Measurements from ENCODE around the gene DENND2C.

The DENND2C gene

GRCh38 chr1:114561333-114561732, 108.5 kb downstream of the DENND2C start:
- no peak overlapping the region for H3K27ac ChIP-seq
- intact Hi-C loops (cut with DNase I; ENCODE audit: low total_unique reads), result no loop called here
- DNase-seq, result no peak

GRCh38 chr1:114559356-114559755, 110.5 kb downstream of the DENND2C start:
- TF ChIP-seq CTCF (IDR thresholded peaks at IDR 0.05), result no peak
- intact Hi-C loops (cut with DNase I; ENCODE audit: low total_unique reads), result no loop called here
- no peak for DNase-seq

More at GRCh38 chr1:114561333-114561732, 108.5 kb downstream of the DENND2C start:
- TF ChIP-seq CTCF (IDR thresholded peaks at IDR 0.05), result no peak
- Histone ChIP-seq H3K4me3 (no peak overlapping the region), H3K27me3 (no peaks in the 10 kb centered on the region), H3K9me3 (no peaks in the 10 kb centered on the region), H3K36me3 (peaks cover 16 to 21% (median 18%) of the 10 kb centered on the region in 3 donors), H3K4me1 (no peaks in the 10 kb centered on the region)

GRCh38 chr1:114558544-114558943, 111.3 kb downstream of the DENND2C start:
- Histone ChIP-seq H3K27ac (no peak overlapping the region), H3K4me3 (no peak overlapping the region), H3K27me3 (no peaks in the 10 kb centered on the region), H3K9me3 (no peaks in the 10 kb centered on the region), H3K36me3 (no peaks in the 10 kb centered on the region), H3K4me1 (no peaks in the 10 kb centered on the region)
- no peak for DNase-seq
- TF ChIP-seq CTCF (IDR thresholded peaks at IDR 0.05), result peak in 1 of 2 experiments; percentile 27
- intact Hi-C loops (cut with DNase I; ENCODE audit: low total_unique reads), result no loop called here

More at GRCh38 chr1:114559356-114559755, 110.5 kb downstream of the DENND2C start:
- Histone ChIP-seq H3K4me1 (no peaks in the 10 kb centered on the region), H3K9me3 (no peaks in the 10 kb centered on the region), H3K27me3 (no peaks in the 10 kb centered on the region), H3K36me3 (peaks cover 0 to under 1% (median 0%) of the 10 kb centered on the region in 3 donors), H3K4me3 (no peak overlapping the region), H3K27ac (no peak overlapping the region)

GRCh38 chr1:114554577-114554976, 115.3 kb downstream of the DENND2C start:
- H3K27me3 ChIP-seq, result no peaks in the 10 kb centered on the region
- H3K4me1 ChIP-seq, result no peaks in the 10 kb centered on the region
- no peak for DNase-seq
- no peaks in the 10 kb centered on the region for H3K36me3 ChIP-seq
- TF ChIP-seq CTCF (IDR thresholded peaks at IDR 0.05), result no peak
- no peaks in the 10 kb centered on the region for H3K9me3 ChIP-seq
- no peak overlapping the region for H3K27ac ChIP-seq
- H3K4me3 ChIP-seq, result no peak overlapping the region
- intact Hi-C loops (cut with DNase I; ENCODE audit: low total_unique reads), result no loop called here

- TF ChIP-seq CTCF (IDR thresholded peaks at IDR 0.05), result no peak
- intact Hi-C loops (cut with DNase I; ENCODE audit: low total_unique reads), result no loop called here
- Histone ChIP-seq H3K27ac (no peak overlapping the region), H3K4me1 (no peaks in the 10 kb centered on the region), H3K27me3 (no peaks in the 10 kb centered on the region), H3K9me3 (no peaks in the 10 kb centered on the region), H3K36me3 (no peaks in the 10 kb centered on the region), H3K4me3 (no peak overlapping the region)
- DNase-seq, result no peak
Observed at GRCh38 chr1:114552106-114552639, 117.7 kb downstream of the DENND2C start.

GRCh38 chr1:114551400-114551799, 118.4 kb downstream of the DENND2C start:
- intact Hi-C loops (cut with DNase I; ENCODE audit: low total_unique reads), result no loop called here
- no peaks in the 10 kb centered on the region for H3K4me1 ChIP-seq
- TF ChIP-seq CTCF (IDR thresholded peaks at IDR 0.05), result no peak
- no peak overlapping the region for H3K27ac ChIP-seq
- H3K27me3 ChIP-seq, result no peaks in the 10 kb centered on the region
- H3K36me3 ChIP-seq, result no peaks in the 10 kb centered on the region
- no peaks in the 10 kb centered on the region for H3K9me3 ChIP-seq
- H3K4me3 ChIP-seq, result no peak overlapping the region
- DNase-seq, result no peak
